Ovary (tissue), 10 donors: ENCODE data around the gene BOK. TPM values are rescaled to one million over a fixed set of nuclear protein-coding genes. Genes with fewer than 3 reads are reported as not detected.
A peak's percentile ranks its signal among the peaks of the same experiment; 100 is the strongest.

Experiments
- DNase-seq, 5 donors: peaks; one replicate each; pipeline ENCODE4 v3.0.0-alpha.2; 2019 to 2020
- H3K27ac ChIP-seq, 2 donors: fragments of 200-600 bp; one replicate each; pipeline versions ENCODE4 v1.5.1 to v1.8.0; 2019 to 2022
- H3K27me3 ChIP-seq: fragments of 200-600 bp; one replicate; pipeline ENCODE4 v1.8.0; 2022
- H3K36me3 ChIP-seq: fragments of 200-600 bp; sonication (generic); one replicate; pipeline ENCODE4 v1.5.1; 2019
- H3K4me1 ChIP-seq: one replicate; pipeline ENCODE4 v1.8.1; 2013; ENCODE audit warnings: mild to moderate bottlenecking, moderate library complexity; ENCODE audit not compliant: insufficient read depth
- H3K4me3 ChIP-seq: fragments of 200-600 bp; sonication (generic); one replicate; pipeline ENCODE4 v1.5.1; 2017
- H3K9me3 ChIP-seq, 2 donors: fragments of 200-600 bp in 1 of 2; sonication (generic) in 1 of 2; one replicate each; pipeline versions ENCODE4 v1.5.1 to v1.8.1; 2013 to 2019; ENCODE audit warnings: mild to moderate bottlenecking in 1 of 2, moderate library complexity in 1 of 2
- CTCF ChIP-seq, 3 donors: fragments of 450-650 bp in 2 of 3; fragments of 200-600 bp in 1 of 3; IDR thresholded peaks; one replicate each; pipeline versions ENCODE4 v1.5.1 to v1.8.0; 2016 to 2022; ENCODE audit warnings: antibody characterized with exemption in 3 of 3, mild to moderate bottlenecking in 1 of 3
- EP300 ChIP-seq: sonication (generic); formaldehyde crosslinking; IDR thresholded peaks from one replicate; pipeline ENCODE4 v1.6.1; 2017; ENCODE audit warnings: antibody characterized with exemption
- POLR2A ChIP-seq: fragments of 450-650 bp; IDR thresholded peaks from one replicate; pipeline ENCODE4 v1.6.1; 2017; ENCODE audit warnings: antibody characterized with exemption, mild to moderate bottlenecking, moderate library complexity
- WGBS, 3 donors: extraction: QIAGEN DNeasy Blood & Tissue Kit in 1 of 3; methylation state at CpG; one replicate each; pipeline versions ENCODE4 v1.1.5 to v1.1.7; 2013 to 2017; 5-methylcytosine and 5-hydroxymethylcytosine counted together
- intact Hi-C, 4 donors: fragments of 100-400 bp; cut with DNase I; formaldehyde crosslinking; loops; one replicate each; pipeline versions ENCODE4 v1.11.0 to v1.15.1; 2022 to 2023
- long read RNA-seq, 3 donors: library from polyadenylated mRNA in 2 of 3; unstranded in 2 of 3; transcript quantifications; one replicate each; pipeline ENCODE4 v2.0.0 and lab custom pipeline, GENCODE V29; 2021 to 2026
- polyA plus RNA-seq, 2 donors: library from polyadenylated mRNA; stranded (reverse); fragments of 200-250 nt in 1 of 2; fragments of 350-450 nt in 1 of 2; fragmentation: Illumina TruSeq in 1 of 2; extraction: RNeasy Lipid Tissue Mini Kit (QIAGEN cat#74804) in 1 of 2; gene quantifications; one replicate each; pipeline ENCODE4 v1.2.3, GENCODE V29; 2013 to 2014
- total RNA-seq, 7 donors: library from RNA; depleted of rRNA in 2 of 7; stranded (reverse); fragments of >200 nt in 2 of 7; fragmentation: NEBNext Ultra II Directional in 3 of 7; extraction: Animal tissue kit (Norgen Biotek cat#: 25700) in 3 of 7; gene quantifications; one replicate each; pipeline versions ENCODE4 v1.1.0 to v1.2.4, GENCODE V29; 2016 to 2023
- donor health status: DM: no; HTN: no; CAD: no; lungs with moderate emphysema.
- donor health status: DM: no; HTN: no; CAD: no.
- donor health status: Bipolar disorder and iron deficiency.
- donor health status: DM: yes; HTN: yes; CAD: no.
- donor health status: DM: no; HTN: no; CAD: no.
- donor health status: DM: yes; HTN: yes; CAD: no.

BOK gene
- 10 to 100 TPM in 6 of 7 donors, 1 to 10 TPM in 1; 9.6 to 20.6 (median 13.5) TPM for total RNA-seq
- 10 to 100 TPM in 1 of 2 donors, 1 to 10 TPM in 1; 4.8 to 19.2 TPM for polyA plus RNA-seq
- long read RNA-seq, donor 1, partial matches to known transcripts = 20 of 24 reads
- long read RNA-seq, donor 1, other reads (novel, unspliced or antisense) = 1 of 24 reads
- long read RNA-seq, donor 2, partial matches to known transcripts = 48 of 75 reads
- long read RNA-seq, donor 2, other reads (novel, unspliced or antisense) = 24 of 75 reads
- long read RNA-seq, donor 3, transcript BOK-201 (5 exons, 2,657 nt) = major isoform, 17 of 63 reads
- long read RNA-seq, donor 3, partial matches to known transcripts = 18 of 63 reads
- long read RNA-seq, donor 3, other reads (novel, unspliced or antisense) = 28 of 63 reads

GRCh38 chr2:241558532-241559322, at the start of gene BOK:
TSS of gene BOK (plus strand) at chr2:241558745. CDS start at chr2:241559484, 739 bp downstream.
- H3K27ac ChIP-seq = peak within 1 kb of the TSS; percentile 17 to 71
- H3K4me3 ChIP-seq = peak within 1 kb of the TSS; percentile 46
- no peaks in the 10 kb centered on the region for H3K9me3 ChIP-seq
- WGBS, 3 donors = 1% methylated on average over 31 to 98 of the region's 98 CpGs
- H3K4me1 ChIP-seq = peaks cover 15% of the 10 kb centered on the region
- peak; percentile 49 to 70 (median 58) for DNase-seq
- H3K36me3 ChIP-seq = no peaks in the 10 kb centered on the region
- intact Hi-C loops = no loop called here
- H3K27me3 ChIP-seq = no peaks in the 10 kb centered on the region
- TF ChIP-seq POLR2A (no peak), CTCF (IDR thresholded peaks at IDR 0.05) (no peak), EP300 (no peak)

GRCh38 chr2:241509155-241509784, 49.3 kb upstream of the BOK start:
- peak in 1 of 5 donors; percentile 59 for DNase-seq
- intact Hi-C loops = loop anchor here in 1 of 4 donors (5.0 kb wide), 1 partner anchor 152 kb away; the partner anchor contains the start of gene FARP2
- WGBS, 3 donors = 8 to 14% (median 11%) methylated on average over 24 of the region's 24 CpGs
- H3K27me3 ChIP-seq = no peaks in the 10 kb centered on the region
- H3K27ac ChIP-seq = peak overlapping the region; percentile 41 to 87
- H3K9me3 ChIP-seq = no peaks in the 10 kb centered on the region
- no peak for TF ChIP-seq CTCF (IDR thresholded peaks at IDR 0.05)
- no peak for TF ChIP-seq EP300
- H3K4me3 ChIP-seq = peak overlapping the region; percentile 99
- H3K36me3 ChIP-seq = no peaks in the 10 kb centered on the region
- peaks cover 9% of the 10 kb centered on the region for H3K4me1 ChIP-seq

GRCh38 chr2:241511091-241511741, 47.3 kb upstream of the BOK start:
- 90 to 97% (median 94%) methylated on average over 6 of the region's 6 CpGs for WGBS, 3 donors

More at GRCh38 chr2:241511091-241511741, 47.3 kb upstream of the BOK start:
- Histone ChIP-seq H3K36me3 (no peaks in the 10 kb centered on the region), H3K9me3 (no peaks in the 10 kb centered on the region), H3K4me3 (no peak overlapping the region), H3K4me1 (peaks cover 9% of the 10 kb centered on the region), H3K27me3 (no peaks in the 10 kb centered on the region), H3K27ac (no peak overlapping the region)
- TF ChIP-seq POLR2A = no peak
- no peak for TF ChIP-seq CTCF (IDR thresholded peaks at IDR 0.05)
- no peak for TF ChIP-seq EP300
- no peak for DNase-seq
- intact Hi-C loops = no loop called here
